HCT116 (cell line): ENCODE data around the gene TMTC2. TPM values are rescaled to one million over a fixed set of nuclear protein-coding genes. Genes with fewer than 3 reads are reported as not detected.

Experiments used
- ATAC-seq: fragments of 200-7000 bp; cut with Tn5 transposase; 2 replicates; pipeline ENCODE4 v1.9.1; 2020; ENCODE audit warnings: mild to moderate bottlenecking, moderate library complexity
- BruUV-seq: library from RNA; stranded (reverse); fragments of 400-500 nt; replicated peaks from 2 replicates; lab custom pipeline; 2021; lab: Mats Ljungman, UMichigan
- CTCF ChIA-PET: fragments of 300-600 bp; sonication (Branson Sonifier 250); formaldehyde crosslinking; loops from one replicate; lab custom pipeline; 2021; ENCODE audit warnings: antibody characterized with exemption; lab: Charles Lee
- POLR2A ChIA-PET: fragments of 300-600, 350-600 bp; sonication (Branson Sonifier 250); formaldehyde crosslinking; loops from one replicate; lab custom pipeline; 2021; ENCODE audit warnings: antibody characterized with exemption; lab: Charles Lee
- RAD21 ChIA-PET, 2 experiments: fragments of 300-600 bp; sonication (Branson Sonifier 250); formaldehyde crosslinking; loops; one replicate each; lab custom pipeline; 2023; ENCODE audit warnings: low total read pairs in 2 of 2; ENCODE audit not compliant: uncharacterized antibody in 2 of 2, unreplicated experiment in 2 of 2, low non-redundant PET in 1 of 2; lab: Charles Lee
- DNase-seq: peaks from one replicate; pipeline ENCODE4 v3.0.0-alpha.2; 2010; ENCODE audit warnings: low read depth, low spot score
- H2AFZ ChIP-seq: fragments of 200-600 bp; shearing (Covaris generic), sonication (generic); 2 replicates; pipeline ENCODE4 v1.6.1; 2017; ENCODE audit warnings: low read depth, mixed run types, mixed read lengths, antibody characterized with exemption, low read length; ENCODE audit not compliant: poor library complexity, severe bottlenecking
- H3K27ac ChIP-seq: 2 replicates; pipeline ENCODE4 v1.5.1; 2012; ENCODE audit warnings: low read depth, low read length
- H3K27me3 ChIP-seq: fragments of 200-600 bp; sonication (generic); 2 replicates; pipeline ENCODE4 v1.6.1; 2016; ENCODE audit warnings: mixed run types, low read length, mixed read lengths; ENCODE audit not compliant: insufficient read depth
- H3K36me3 ChIP-seq, 2 experiments: fragments of 200-500 bp in 1 of 2; fragments of 200-600 bp in 1 of 2; sonication (Bioruptor generic) in 1 of 2; sonication (generic) in 1 of 2; 2 replicates each; pipeline versions ENCODE4 v1.5.1 to v1.6.1; 2014 to 2016; ENCODE audit warnings: low read length in 2 of 2, inconsistent platforms in 1 of 2, mixed read lengths in 1 of 2, mixed run types in 1 of 2; ENCODE audit not compliant: insufficient read depth in 2 of 2, control insufficient read depth in 1 of 2
- H3K4me1 ChIP-seq, 2 experiments: fragments of 200-600 bp in 1 of 2; sonication (generic) in 1 of 2; 2 replicates each; pipeline versions ENCODE4 v1.5.1 to v1.6.1; 2012 to 2017; ENCODE audit warnings: low read length in 2 of 2, inconsistent platforms in 1 of 2, mild to moderate bottlenecking in 1 of 2, mixed read lengths in 1 of 2, mixed run types in 1 of 2, moderate library complexity in 1 of 2; ENCODE audit not compliant: insufficient read depth in 2 of 2, control insufficient read depth in 1 of 2
- H3K4me2 ChIP-seq: fragments of 200-600 bp; sonication (generic); 2 replicates; pipeline ENCODE4 v1.6.1; 2017; ENCODE audit warnings: mixed run types, low read length, mixed read lengths
- H3K4me3 ChIP-seq, 2 experiments: fragments of 200-600 bp in 1 of 2; sonication (generic) in 1 of 2; replicated peaks in 1 of 2; 2 replicates each; pipeline ENCODE4 v1.5.1; 2011 to 2016; ENCODE audit warnings: low read length in 2 of 2, control low read depth in 1 of 2, low read depth in 1 of 2, mild to moderate bottlenecking in 1 of 2, mixed read lengths in 1 of 2, mixed run types in 1 of 2
- H3K79me2 ChIP-seq: fragments of 200-600 bp; sonication (generic); 2 replicates; pipeline ENCODE4 v1.6.1; 2017; ENCODE audit warnings: mild to moderate bottlenecking, mixed run types, low read length, moderate library complexity, mixed read lengths; ENCODE audit not compliant: insufficient read depth
- H3K9ac ChIP-seq: fragments of 200-600 bp; sonication (generic); 2 replicates; pipeline ENCODE4 v1.6.1; 2016; ENCODE audit warnings: low read length, mixed read lengths
- H3K9me2 ChIP-seq: fragments of 200-600 bp; sonication (generic), shearing (Covaris generic); 2 replicates; pipeline ENCODE4 v1.6.1; 2017; ENCODE audit warnings: mixed run types, mild to moderate bottlenecking, moderate library complexity; ENCODE audit not compliant: insufficient read depth
- H3K9me3 ChIP-seq, 2 experiments: fragments of 200-500 bp in 1 of 2; fragments of 200-600 bp in 1 of 2; sonication (Bioruptor generic) in 1 of 2; sonication (generic) in 1 of 2; 2 replicates each; pipeline ENCODE4 v1.6.1; 2014 to 2017; ENCODE audit warnings: low read length in 2 of 2, mixed read lengths in 2 of 2, inconsistent platforms in 1 of 2, low read depth in 1 of 2, mild to moderate bottlenecking in 1 of 2, mixed run types in 1 of 2, moderate library complexity in 1 of 2; ENCODE audit not compliant: control insufficient read depth in 1 of 2, insufficient read depth in 1 of 2
- H4K20me1 ChIP-seq: fragments of 200-600 bp; sonication (generic), shearing (Covaris generic); 2 replicates; pipeline ENCODE4 v1.6.1; 2017; ENCODE audit warnings: mixed run types, mild to moderate bottlenecking, moderate library complexity; ENCODE audit not compliant: insufficient read depth
- ATF3 ChIP-seq: IDR thresholded peaks from 2 replicates; pipeline ENCODE4 v1.6.1; 2012
- CBX3 ChIP-seq: IDR thresholded peaks from 2 replicates; pipeline ENCODE4 v1.6.1; 2012; ENCODE audit warnings: low read depth
- CEBPB ChIP-seq: IDR thresholded peaks from 2 replicates; pipeline ENCODE4 v1.6.1; 2012; ENCODE audit warnings: low read depth
- CTCF ChIP-seq, 3 experiments: fragments of 200-600 bp in 1 of 3; sonication (generic) in 1 of 3; IDR thresholded peaks in 2 of 3; conservative IDR thresholded peaks in 1 of 3; 2 replicates each; pipeline ENCODE4 v1.5.1; 2012 to 2017; ENCODE audit warnings: low read depth in 2 of 3, low read length in 2 of 3, antibody characterized with exemption in 1 of 3, borderline replicate concordance in 1 of 3, control low read depth in 1 of 3, mild to moderate bottlenecking in 1 of 3, mixed read lengths in 1 of 3, mixed run types in 1 of 3, moderate library complexity in 1 of 3; ENCODE audit not compliant: insufficient read depth in 1 of 3
- EGR1 ChIP-seq: IDR thresholded peaks from 2 replicates; pipeline ENCODE4 v1.6.1; 2012; ENCODE audit warnings: low read depth
- EZH2 ChIP-seq: fragments of 200-600 bp; sonication (generic); IDR thresholded peaks from 2 replicates; pipeline ENCODE4 v1.6.1; 2017; ENCODE audit warnings: antibody characterized with exemption, mixed run types
- EZH2phosphoT487 ChIP-seq: fragments of 200-600 bp; IDR thresholded peaks from 2 replicates; pipeline ENCODE4 v1.6.1; 2018; ENCODE audit warnings: antibody characterized with exemption, borderline replicate concordance
- FOSL1 ChIP-seq: IDR thresholded peaks from 2 replicates; pipeline ENCODE4 v1.6.1; 2012; ENCODE audit warnings: low read depth
- JUND ChIP-seq: IDR thresholded peaks from 2 replicates; pipeline ENCODE4 v1.6.1; 2012
- POLR2A ChIP-seq: IDR thresholded peaks from 2 replicates; pipeline ENCODE4 v1.7.0; 2011; ENCODE audit warnings: borderline replicate concordance; ENCODE audit not compliant: insufficient read depth, insufficient read length; ENCODE audit errors: extremely low read depth
- POLR2AphosphoS5 ChIP-seq: IDR thresholded peaks from 2 replicates; pipeline ENCODE4 v1.6.1; 2011; ENCODE audit warnings: mild to moderate bottlenecking, low read depth, low read length, moderate library complexity
- RAD21 ChIP-seq: IDR thresholded peaks from 2 replicates; pipeline ENCODE4 v1.6.1; 2012; ENCODE audit warnings: low read depth, mild to moderate bottlenecking
- SP1 ChIP-seq: IDR thresholded peaks from 2 replicates; pipeline ENCODE4 v1.6.1; 2012; ENCODE audit warnings: low read depth
- SRF ChIP-seq: IDR thresholded peaks from 2 replicates; pipeline ENCODE4 v1.6.1; 2012; ENCODE audit warnings: low read depth
- TCF7L2 ChIP-seq: IDR thresholded peaks from 2 replicates; pipeline ENCODE4 v1.7.0; 2011; ENCODE audit warnings: borderline replicate concordance, inconsistent platforms; ENCODE audit not compliant: insufficient read depth, insufficient read length; ENCODE audit errors: extremely low read depth
- ZBTB33 ChIP-seq: IDR thresholded peaks from 2 replicates; pipeline ENCODE4 v1.6.1; 2011; ENCODE audit warnings: mild to moderate bottlenecking, low read length, moderate library complexity; ENCODE audit not compliant: insufficient replicate concordance; ENCODE audit errors: extremely low read depth
- intact Hi-C: fragments of 100-400 bp; cut with micrococcal nuclease; formaldehyde crosslinking; loops from 2 replicates; pipeline ENCODE4 v1.10.0; 2022
- total RNA-seq: library from RNA; stranded (reverse); gene quantifications from one replicate; pipeline ENCODE4 v1.2.1, GENCODE V29; 2021; ENCODE audit not compliant: unreplicated experiment

The TMTC2 gene
- total RNA-seq, 1 experiment from 2014 or later = 11.5 TPM

GRCh38 chr12:82937151-82937550 is 250.4 kb downstream of the TMTC2 start:
- POLR2A ChIA-PET = no interaction called here
- RAD21 ChIA-PET = no interaction called here

GRCh38 chr12:82942521-82942920 is 255.8 kb downstream of the TMTC2 start:
- ChIA-PET RAD21 (no interaction called here), CTCF (no interaction called here), POLR2A (no interaction called here)
- BruUV-seq = no TSS peak
- H3K27ac ChIP-seq = no peak overlapping the region
- no peaks in the 10 kb centered on the region for H3K4me1 ChIP-seq
- H3K36me3 ChIP-seq = no peaks in the 10 kb centered on the region
- no peak for DNase-seq
- intact Hi-C loops = no loop called here
- no peak overlapping the region for H3K4me3 ChIP-seq
- H3K9ac ChIP-seq = no peak overlapping the region
- no peak overlapping the region for H2AFZ ChIP-seq
- H3K4me2 ChIP-seq = no peak overlapping the region
- ATAC-seq = no peak
- no peaks in the 10 kb centered on the region for H3K79me2 ChIP-seq
- no peaks in the 10 kb centered on the region for H4K20me1 ChIP-seq
- no peaks in the 10 kb centered on the region for H3K27me3 ChIP-seq
- no peaks in the 10 kb centered on the region for H3K9me2 ChIP-seq
- H3K9me3 ChIP-seq = no peaks in the 10 kb centered on the region
- no peak for TF ChIP-seq EZH2phosphoT487
- TF ChIP-seq ATF3 = no peak
- no peak for TF ChIP-seq FOSL1
- TF ChIP-seq SP1 = no peak
- no peak for TF ChIP-seq POLR2AphosphoS5
- no peak for TF ChIP-seq SRF
- TF ChIP-seq EZH2 = no peak
- TF ChIP-seq POLR2A = no peak
- no peak for TF ChIP-seq TCF7L2
- TF ChIP-seq JUND = no peak
- no peak for TF ChIP-seq ZBTB33
- no peak for TF ChIP-seq EGR1
- TF ChIP-seq CBX3 = no peak
- TF ChIP-seq RAD21 = no peak
- no peak for TF ChIP-seq CEBPB

More at GRCh38 chr12:82937151-82937550, 250.4 kb downstream of the TMTC2 start:
- intact Hi-C loops = no loop called here
- TF ChIP-seq EZH2 (no peak), CTCF (IDR thresholded peaks at IDR 0.05 in 2 of 3, conservative IDR thresholded peaks at IDR 0.05 in 1 of 3; ENCODE audit: borderline replicate concordance in 1 of 3, insufficient read depth in 1 of 3, low read depth in 2 of 3, low read length in 2 of 3) (no peak)
- H2AFZ ChIP-seq = no peak overlapping the region
- no peaks in the 10 kb centered on the region for H3K9me3 ChIP-seq
- no peaks in the 10 kb centered on the region for H3K27me3 ChIP-seq
- no peak overlapping the region for H3K4me3 ChIP-seq
- no peak for DNase-seq
- H3K4me1 ChIP-seq = no peaks in the 10 kb centered on the region
- no peak for ATAC-seq
- no TSS peak for BruUV-seq
- no peaks in the 10 kb centered on the region for H3K36me3 ChIP-seq
- no peak overlapping the region for H3K27ac ChIP-seq
- no peak overlapping the region for H3K9ac ChIP-seq
- CTCF ChIA-PET = no interaction called here
- no peaks in the 10 kb centered on the region for H3K9me2 ChIP-seq
- H4K20me1 ChIP-seq = no peaks in the 10 kb centered on the region
- no peaks in the 10 kb centered on the region for H3K79me2 ChIP-seq
- no peak overlapping the region for H3K4me2 ChIP-seq
